ENCODE results near the gene SOCS1.
A peak's percentile ranks its signal among the peaks of the same experiment; 100 is the strongest.

Gene SOCS1

DNA sequence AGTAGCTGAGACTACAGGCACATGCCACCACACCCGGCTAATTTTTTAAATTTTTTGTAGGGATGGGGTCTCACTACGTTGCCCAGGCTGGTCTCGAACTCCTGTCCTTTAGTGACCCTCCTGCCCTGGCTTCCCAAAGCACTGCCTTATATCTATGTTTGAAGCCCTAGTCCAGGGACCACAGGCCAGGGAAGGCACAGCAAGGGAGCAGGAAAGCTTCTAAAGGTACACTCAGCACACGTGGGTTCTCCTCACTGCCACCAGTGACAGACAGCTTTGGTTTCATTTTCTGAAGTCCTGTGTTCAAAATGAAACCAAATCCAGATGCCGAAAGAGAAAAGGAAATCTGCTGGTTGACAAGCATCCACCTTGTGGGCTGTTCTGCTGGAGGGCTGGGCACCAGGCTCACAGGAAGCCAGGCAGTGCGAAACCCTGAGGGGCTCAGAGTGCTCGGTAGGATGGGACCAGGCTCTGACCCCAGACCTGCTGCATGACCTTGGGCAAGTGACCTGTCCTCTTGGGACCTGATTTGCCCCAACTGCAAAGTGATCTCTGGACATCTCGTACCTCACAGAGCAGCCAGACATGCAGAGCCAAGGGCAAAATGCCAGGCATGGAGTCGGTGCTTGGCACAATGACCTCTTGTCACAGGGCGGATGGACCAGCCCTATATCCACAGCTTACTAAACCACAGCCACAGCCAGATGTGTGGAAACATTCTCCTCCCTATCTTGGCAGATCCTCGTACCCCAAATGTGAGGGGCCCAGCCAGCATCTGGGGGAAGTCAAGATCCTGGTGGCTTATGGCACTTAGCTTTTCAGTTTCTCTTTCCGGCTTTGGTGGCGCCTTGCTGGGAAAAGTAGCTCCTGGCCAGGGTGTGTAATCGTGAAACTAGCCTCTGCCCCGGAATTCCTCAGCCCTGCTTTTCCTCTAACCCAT, 2.8 kb upstream of the SOCS1 start:
- no peaks in the 10 kb centered on the region for H3K9me3 ChIP-seq (ENCODE audit: insufficient read depth, low read depth, low read length)
- H3K9ac ChIP-seq (ENCODE audit: low read depth, low read length, poor library complexity, severe bottlenecking): no peak overlapping the region
- H4K20me1 ChIP-seq (ENCODE audit: insufficient read depth, low read length, poor library complexity, severe bottlenecking): peaks cover 4% of the 10 kb centered on the region
- H3K4me3 ChIP-seq (ENCODE audit: low read length, poor library complexity, severe bottlenecking): no peak overlapping the region
- H3K4me1 ChIP-seq (ENCODE audit: insufficient read depth, low read length, poor library complexity, severe bottlenecking): peaks cover 8% of the 10 kb centered on the region
- H3K4me2 ChIP-seq (ENCODE audit: low read depth, low read length, poor library complexity, severe bottlenecking): peak overlapping the region; percentile 20
- no peaks in the 10 kb centered on the region for H3F3A ChIP-seq (ENCODE audit: low read depth)
- no peaks in the 10 kb centered on the region for H3K27me3 ChIP-seq (ENCODE audit: insufficient read depth, low read length, poor library complexity, severe bottlenecking)
- no peak overlapping the region for H2AFZ ChIP-seq (ENCODE audit: low read length)
- no peaks in the 10 kb centered on the region for H3K36me3 ChIP-seq (ENCODE audit: insufficient read depth, low read length)
- H3K9me2 ChIP-seq (replicated peaks; ENCODE audit: low read depth, low read length): no peaks in the 10 kb centered on the region
- peaks cover 15% of the 10 kb centered on the region for H3K79me2 ChIP-seq (ENCODE audit: insufficient read depth, low read length)
- TF ChIP-seq, protein P1, sequence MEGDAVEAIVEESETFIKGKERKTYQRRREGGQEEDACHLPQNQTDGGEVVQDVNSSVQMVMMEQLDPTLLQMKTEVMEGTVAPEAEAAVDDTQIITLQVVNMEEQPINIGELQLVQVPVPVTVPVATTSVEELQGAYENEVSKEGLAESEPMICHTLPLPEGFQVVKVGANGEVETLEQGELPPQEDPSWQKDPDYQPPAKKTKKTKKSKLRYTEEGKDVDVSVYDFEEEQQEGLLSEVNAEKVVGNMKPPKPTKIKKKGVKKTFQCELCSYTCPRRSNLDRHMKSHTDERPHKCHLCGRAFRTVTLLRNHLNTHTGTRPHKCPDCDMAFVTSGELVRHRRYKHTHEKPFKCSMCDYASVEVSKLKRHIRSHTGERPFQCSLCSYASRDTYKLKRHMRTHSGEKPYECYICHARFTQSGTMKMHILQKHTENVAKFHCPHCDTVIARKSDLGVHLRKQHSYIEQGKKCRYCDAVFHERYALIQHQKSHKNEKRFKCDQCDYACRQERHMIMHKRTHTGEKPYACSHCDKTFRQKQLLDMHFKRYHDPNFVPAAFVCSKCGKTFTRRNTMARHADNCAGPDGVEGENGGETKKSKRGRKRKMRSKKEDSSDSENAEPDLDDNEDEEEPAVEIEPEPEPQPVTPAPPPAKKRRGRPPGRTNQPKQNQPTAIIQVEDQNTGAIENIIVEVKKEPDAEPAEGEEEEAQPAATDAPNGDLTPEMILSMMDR (conservative IDR thresholded peaks at IDR 0.05; ENCODE audit: low read length): no peak
- TF ChIP-seq EZH2phosphoT487 (IDR thresholded peaks at IDR 0.05; ENCODE audit: borderline replicate concordance): no peak

DNA sequence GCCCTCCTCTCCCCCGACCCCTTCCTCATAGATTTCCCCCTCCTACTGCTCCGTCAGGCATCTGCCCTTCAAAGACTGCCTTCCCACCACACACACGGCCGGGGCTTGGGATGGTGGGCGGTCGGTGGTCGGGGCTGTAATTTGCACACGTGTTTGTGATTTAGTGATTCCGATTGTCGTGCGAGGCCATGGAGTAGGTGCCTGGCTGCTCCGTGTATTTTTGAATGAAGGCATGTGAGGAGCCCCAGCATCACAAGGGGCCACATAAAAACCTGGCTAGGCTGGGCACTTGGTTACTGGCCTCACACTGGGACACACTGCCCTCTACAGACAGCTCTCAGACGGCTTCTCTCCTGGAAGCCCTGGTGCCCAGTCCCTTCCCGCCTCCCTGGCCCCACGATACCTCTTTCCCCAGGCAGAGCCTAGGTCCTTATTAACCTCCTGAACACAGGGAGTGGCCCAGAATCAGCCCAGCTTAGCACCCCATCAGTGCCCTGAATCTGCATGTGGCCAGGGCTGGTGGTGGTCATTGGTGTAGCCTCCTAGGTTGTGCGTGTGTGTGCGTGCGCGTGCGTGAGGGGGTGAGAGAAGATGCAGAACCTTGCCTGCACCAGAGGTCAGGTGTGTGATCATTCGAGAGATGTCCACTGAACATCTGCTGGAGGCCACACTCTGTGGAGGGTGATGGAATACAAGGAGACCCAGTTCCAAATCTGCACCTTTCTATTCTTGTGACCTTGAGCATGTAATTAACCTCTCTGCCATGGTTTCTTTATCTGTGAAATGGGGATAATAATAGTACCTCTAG, 1.3 kb upstream of the SOCS1 start:
- Histone ChIP-seq H3K9me3 (ENCODE audit: insufficient read depth, low read depth, low read length) (no peaks in the 10 kb centered on the region), H3K27me3 (ENCODE audit: insufficient read depth, low read length, poor library complexity, severe bottlenecking) (no peaks in the 10 kb centered on the region), H4K20me1 (ENCODE audit: insufficient read depth, low read length, poor library complexity, severe bottlenecking) (peaks cover 6% of the 10 kb centered on the region), H3K4me1 (ENCODE audit: insufficient read depth, low read length, poor library complexity, severe bottlenecking) (peaks cover 21% of the 10 kb centered on the region), H3K4me2 (ENCODE audit: low read depth, low read length, poor library complexity, severe bottlenecking) (peak overlapping the region; percentile 83), H3K79me2 (ENCODE audit: insufficient read depth, low read length) (peaks cover 28% of the 10 kb centered on the region), H3K9me2 (replicated peaks; ENCODE audit: low read depth, low read length) (no peaks in the 10 kb centered on the region), H3K9ac (ENCODE audit: low read depth, low read length, poor library complexity, severe bottlenecking) (peak overlapping the region; percentile 75), H2AFZ (ENCODE audit: low read length) (no peak overlapping the region), H3K36me3 (ENCODE audit: insufficient read depth, low read length) (no peaks in the 10 kb centered on the region), H3F3A (ENCODE audit: low read depth) (no peaks in the 10 kb centered on the region), H3K4me3 (ENCODE audit: low read length, poor library complexity, severe bottlenecking) (peak overlapping the region; percentile 87)
- no peak for TF ChIP-seq EZH2phosphoT487 (IDR thresholded peaks at IDR 0.05; ENCODE audit: borderline replicate concordance)
- TF ChIP-seq, protein P1 (conservative IDR thresholded peaks at IDR 0.05; ENCODE audit: low read length): peak; percentile 60

DNA sequence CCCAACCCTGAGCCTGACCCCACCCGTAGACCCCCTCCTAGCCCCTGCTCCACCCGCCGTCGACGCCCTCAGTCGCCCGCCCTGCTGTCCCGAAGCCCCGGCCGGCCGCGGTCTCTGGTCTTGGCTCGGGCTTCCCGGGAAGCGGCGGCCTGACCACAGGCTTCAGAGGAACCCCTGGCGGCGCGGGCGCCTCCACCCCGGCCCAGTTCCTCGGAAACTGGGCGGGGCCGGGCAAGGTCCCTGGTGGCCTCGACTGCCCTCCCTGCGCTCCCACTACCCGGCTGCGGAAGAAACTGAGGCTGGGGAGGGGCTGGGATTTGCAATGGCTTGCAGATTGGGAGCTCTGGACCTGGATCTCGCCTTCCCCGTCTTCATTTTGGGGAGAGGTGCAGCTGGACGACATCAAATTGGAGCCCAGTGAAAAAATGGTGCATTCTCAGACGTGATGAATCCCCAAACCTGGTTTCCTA, 692 bp upstream of the SOCS1 start:
- Histone ChIP-seq H3K36me3 (ENCODE audit: insufficient read depth, low read length) (no peaks in the 10 kb centered on the region), H3K9me2 (replicated peaks; ENCODE audit: low read depth, low read length) (no peaks in the 10 kb centered on the region), H3K4me2 (ENCODE audit: low read depth, low read length, poor library complexity, severe bottlenecking) (peak overlapping the region; percentile 83), H3K9ac (ENCODE audit: low read depth, low read length, poor library complexity, severe bottlenecking) (peak overlapping the region; percentile 75), H3K27me3 (ENCODE audit: insufficient read depth, low read length, poor library complexity, severe bottlenecking) (no peaks in the 10 kb centered on the region), H3K79me2 (ENCODE audit: insufficient read depth, low read length) (peaks cover 29% of the 10 kb centered on the region), H3K4me1 (ENCODE audit: insufficient read depth, low read length, poor library complexity, severe bottlenecking) (peaks cover 21% of the 10 kb centered on the region), H3F3A (ENCODE audit: low read depth) (no peaks in the 10 kb centered on the region), H4K20me1 (ENCODE audit: insufficient read depth, low read length, poor library complexity, severe bottlenecking) (peaks cover 6% of the 10 kb centered on the region), H3K4me3 (ENCODE audit: low read length, poor library complexity, severe bottlenecking) (peak overlapping the region; percentile 87), H2AFZ (ENCODE audit: low read length) (0 out of 2 replicates have a peak overlapping the region, but pooled peaks have one; percentile 86), H3K9me3 (ENCODE audit: insufficient read depth, low read depth, low read length) (no peaks in the 10 kb centered on the region)
- TF ChIP-seq EZH2phosphoT487 (IDR thresholded peaks at IDR 0.05; ENCODE audit: borderline replicate concordance): no peak
- TF ChIP-seq, protein P1 (conservative IDR thresholded peaks at IDR 0.05; ENCODE audit: low read length): no peak

All from Loucy (cell line).